Endothelial cell (in vitro differentiated cells): ENCODE measurements around the gene ANKRD23. TPM values are rescaled to one million over a fixed set of nuclear protein-coding genes. Genes with fewer than 3 reads are reported as not detected.

Experiments used
- DNase-seq: peaks from one replicate; pipeline ENCODE4 v3.0.0; 2021; ENCODE audit warnings: low spot score
- H3K27ac Mint-ChIP-seq: one replicate; pipeline ENCODE4 v1.8.0; 2021; ENCODE audit warnings: mixed read lengths, inconsistent platforms; ENCODE audit not compliant: unreplicated experiment
- H3K27me3 Mint-ChIP-seq: one replicate; pipeline ENCODE4 v1.8.0; 2021; ENCODE audit warnings: mild to moderate bottlenecking, moderate library complexity, mixed read lengths, inconsistent platforms; ENCODE audit not compliant: unreplicated experiment
- H3K36me3 Mint-ChIP-seq: one replicate; pipeline ENCODE4 v1.8.0; 2021; ENCODE audit warnings: mild to moderate bottlenecking, low read depth, mixed read lengths, inconsistent platforms; ENCODE audit not compliant: unreplicated experiment
- H3K4me1 Mint-ChIP-seq: one replicate; pipeline ENCODE4 v1.8.0; 2021; ENCODE audit warnings: mild to moderate bottlenecking, mixed read lengths, inconsistent platforms; ENCODE audit not compliant: unreplicated experiment
- H3K4me3 Mint-ChIP-seq: one replicate; pipeline ENCODE4 v1.8.0; 2021; ENCODE audit warnings: mild to moderate bottlenecking, mixed read lengths, inconsistent platforms; ENCODE audit not compliant: unreplicated experiment
- H3K9me3 Mint-ChIP-seq: one replicate; pipeline ENCODE4 v1.8.0; 2021; ENCODE audit warnings: mixed read lengths, inconsistent platforms; ENCODE audit not compliant: unreplicated experiment
- total RNA-seq: library from RNA; stranded (reverse); fragmentation: NEBNext Ultra II Directional; extraction: Animal tissue kit (Norgen Biotek cat#: 25700); gene quantifications from one replicate; pipeline ENCODE4 v1.2.1, GENCODE V29; 2021; ENCODE audit not compliant: unreplicated experiment
- TF ChIP-seq, protein P1 (sequence below): fragments of 200-600 bp; sonication (generic); IDR thresholded peaks from one replicate; pipeline ENCODE4 v1.5.0; 2021; ENCODE audit warnings: antibody characterized with exemption; ENCODE audit not compliant: unreplicated experiment

ANKRD23 gene
- total RNA-seq, 1 donor from 2014 or later, result 4.7 TPM

DNA sequence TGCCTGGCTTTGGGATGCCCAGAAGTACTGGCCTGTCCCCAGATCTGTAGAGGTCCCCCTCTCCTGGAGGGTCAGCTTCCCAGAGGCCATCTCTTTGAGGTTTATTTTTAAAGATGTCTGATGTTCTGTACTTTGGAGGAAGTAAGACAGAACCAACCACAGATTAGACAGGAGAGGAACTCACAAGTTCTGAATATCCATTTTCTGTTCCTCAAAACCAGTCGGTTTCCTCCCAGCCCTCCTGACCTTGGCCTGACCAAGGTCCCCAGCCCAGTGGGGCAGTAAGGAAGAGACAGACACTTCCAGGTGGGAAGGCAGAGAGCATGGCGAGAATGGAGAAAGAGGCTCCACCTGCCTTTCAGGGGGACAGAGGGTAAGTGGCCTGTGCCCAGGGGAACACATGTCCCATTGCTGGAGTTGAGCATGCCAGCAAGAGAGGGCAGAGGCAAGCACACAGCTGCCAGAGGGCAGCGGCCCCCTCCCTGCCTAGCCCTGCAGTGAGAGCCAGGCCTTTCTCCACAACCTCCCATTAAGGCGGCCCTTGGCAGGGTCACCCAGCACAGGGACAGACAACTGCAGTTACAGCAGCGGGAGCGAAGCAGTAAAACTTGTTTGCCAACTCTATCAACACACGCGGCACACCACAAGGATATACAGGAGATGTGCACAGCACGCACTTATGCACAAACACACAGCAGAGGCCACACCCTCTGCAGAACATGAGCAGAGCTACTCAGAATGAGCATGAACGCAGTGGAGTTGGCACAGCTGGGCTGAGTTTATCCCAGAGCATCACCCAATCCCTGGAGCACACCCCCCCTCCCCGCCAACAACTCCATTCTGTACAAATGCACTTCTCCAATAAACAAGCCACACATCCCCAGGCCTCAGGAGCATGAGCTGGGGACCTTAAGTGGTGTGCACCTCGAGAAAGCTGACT lies 44.5 kb upstream of the ANKRD23 start:
- no peak overlapping the region for H3K4me3 Mint-ChIP-seq
- TF ChIP-seq, protein P1, sequence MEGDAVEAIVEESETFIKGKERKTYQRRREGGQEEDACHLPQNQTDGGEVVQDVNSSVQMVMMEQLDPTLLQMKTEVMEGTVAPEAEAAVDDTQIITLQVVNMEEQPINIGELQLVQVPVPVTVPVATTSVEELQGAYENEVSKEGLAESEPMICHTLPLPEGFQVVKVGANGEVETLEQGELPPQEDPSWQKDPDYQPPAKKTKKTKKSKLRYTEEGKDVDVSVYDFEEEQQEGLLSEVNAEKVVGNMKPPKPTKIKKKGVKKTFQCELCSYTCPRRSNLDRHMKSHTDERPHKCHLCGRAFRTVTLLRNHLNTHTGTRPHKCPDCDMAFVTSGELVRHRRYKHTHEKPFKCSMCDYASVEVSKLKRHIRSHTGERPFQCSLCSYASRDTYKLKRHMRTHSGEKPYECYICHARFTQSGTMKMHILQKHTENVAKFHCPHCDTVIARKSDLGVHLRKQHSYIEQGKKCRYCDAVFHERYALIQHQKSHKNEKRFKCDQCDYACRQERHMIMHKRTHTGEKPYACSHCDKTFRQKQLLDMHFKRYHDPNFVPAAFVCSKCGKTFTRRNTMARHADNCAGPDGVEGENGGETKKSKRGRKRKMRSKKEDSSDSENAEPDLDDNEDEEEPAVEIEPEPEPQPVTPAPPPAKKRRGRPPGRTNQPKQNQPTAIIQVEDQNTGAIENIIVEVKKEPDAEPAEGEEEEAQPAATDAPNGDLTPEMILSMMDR, result no peak
- peaks cover 10% of the 10 kb centered on the region for H3K27me3 Mint-ChIP-seq
- H3K36me3 Mint-ChIP-seq, result peaks cover 5% of the 10 kb centered on the region
- peaks cover 44% of the 10 kb centered on the region for H3K4me1 Mint-ChIP-seq
- no peak overlapping the region for H3K27ac Mint-ChIP-seq
- no peaks in the 10 kb centered on the region for H3K9me3 Mint-ChIP-seq
- DNase-seq, result no peak

DNA sequence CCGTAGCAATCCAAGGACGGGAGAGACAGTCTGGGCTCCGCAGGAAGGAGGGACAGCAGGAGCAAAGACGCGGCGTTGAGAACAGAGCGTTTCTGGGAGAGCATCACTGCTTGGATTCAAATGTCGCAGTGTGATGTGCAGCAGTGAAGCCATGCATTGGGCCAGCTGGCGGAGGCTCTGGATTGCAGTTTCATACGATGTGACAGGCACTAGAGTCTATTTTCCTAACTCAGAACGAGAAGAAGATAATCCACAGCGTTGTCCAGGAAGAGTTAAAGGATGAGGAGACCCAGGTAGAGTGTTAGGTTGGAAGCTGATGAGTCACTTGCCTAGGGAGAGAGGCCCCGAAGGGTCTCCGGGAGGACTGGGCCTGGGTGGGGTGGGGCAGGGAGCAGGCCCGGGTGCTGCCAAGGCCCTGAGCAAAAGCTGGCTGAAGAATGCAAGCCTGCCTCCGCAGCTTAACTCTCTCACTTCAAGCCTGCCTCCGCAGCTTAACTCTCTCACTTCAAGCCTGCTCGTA lies 43.7 kb upstream of the ANKRD23 start:
- Mint-ChIP-seq H3K27me3 (peaks cover 10% of the 10 kb centered on the region), H3K9me3 (no peaks in the 10 kb centered on the region), H3K36me3 (peaks cover 5% of the 10 kb centered on the region), H3K4me1 (peaks cover 36% of the 10 kb centered on the region), H3K27ac (no peak overlapping the region), H3K4me3 (no peak overlapping the region)
- TF ChIP-seq, protein P1, result no peak
- no peak for DNase-seq

DNA sequence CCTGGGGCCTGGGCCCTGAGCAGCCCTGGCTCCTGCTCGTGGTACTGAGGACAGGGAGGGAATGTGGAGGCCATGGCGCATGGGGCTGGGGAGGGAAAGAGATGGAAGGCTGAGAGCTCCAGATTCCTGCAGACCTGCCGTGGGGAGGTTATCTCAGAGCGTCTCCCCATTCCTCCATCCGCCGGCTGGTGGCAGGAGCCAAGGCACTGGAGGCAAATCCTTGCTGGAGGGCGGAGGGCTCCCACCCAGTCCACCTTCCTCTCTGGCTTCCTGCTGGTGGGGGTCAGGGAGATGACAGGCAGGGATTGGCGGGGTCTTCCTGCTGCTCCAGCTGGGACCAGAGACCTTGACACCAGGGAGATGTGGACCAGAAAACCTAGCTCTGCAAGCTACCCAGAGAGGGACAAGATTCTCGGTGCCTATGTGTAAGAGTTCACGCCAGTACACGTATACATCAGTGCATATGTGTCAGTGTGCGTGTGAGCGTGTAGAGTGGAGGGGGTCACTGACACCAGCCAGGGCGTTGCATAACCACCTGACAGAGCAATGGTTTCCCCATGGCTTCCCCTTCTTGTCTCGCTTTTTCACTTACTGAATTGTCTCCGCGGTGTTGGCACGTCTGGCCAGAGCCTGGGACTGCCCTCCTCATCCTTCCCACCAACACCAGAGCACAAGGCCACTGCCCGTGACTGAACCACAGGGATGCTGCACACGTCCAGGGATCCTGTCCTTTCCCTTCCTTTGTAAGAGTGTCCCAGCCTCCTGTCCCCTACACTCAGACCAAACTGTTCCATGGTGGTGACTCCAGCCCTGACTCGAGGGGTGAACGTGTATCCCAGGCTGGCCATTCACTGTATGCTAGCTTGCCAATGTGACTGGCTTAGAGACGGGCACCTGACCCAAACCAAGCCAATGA lies 41.9 kb upstream of the ANKRD23 start:
- H3K27ac Mint-ChIP-seq, result no peak overlapping the region
- peaks cover 5% of the 10 kb centered on the region for H3K36me3 Mint-ChIP-seq
- TF ChIP-seq, protein P1, result no peak
- no peaks in the 10 kb centered on the region for H3K9me3 Mint-ChIP-seq
- no peak for DNase-seq
- H3K27me3 Mint-ChIP-seq, result peaks cover 17% of the 10 kb centered on the region
- H3K4me3 Mint-ChIP-seq, result peak overlapping the region; percentile 37
- H3K4me1 Mint-ChIP-seq, result peaks cover 37% of the 10 kb centered on the region

DNA sequence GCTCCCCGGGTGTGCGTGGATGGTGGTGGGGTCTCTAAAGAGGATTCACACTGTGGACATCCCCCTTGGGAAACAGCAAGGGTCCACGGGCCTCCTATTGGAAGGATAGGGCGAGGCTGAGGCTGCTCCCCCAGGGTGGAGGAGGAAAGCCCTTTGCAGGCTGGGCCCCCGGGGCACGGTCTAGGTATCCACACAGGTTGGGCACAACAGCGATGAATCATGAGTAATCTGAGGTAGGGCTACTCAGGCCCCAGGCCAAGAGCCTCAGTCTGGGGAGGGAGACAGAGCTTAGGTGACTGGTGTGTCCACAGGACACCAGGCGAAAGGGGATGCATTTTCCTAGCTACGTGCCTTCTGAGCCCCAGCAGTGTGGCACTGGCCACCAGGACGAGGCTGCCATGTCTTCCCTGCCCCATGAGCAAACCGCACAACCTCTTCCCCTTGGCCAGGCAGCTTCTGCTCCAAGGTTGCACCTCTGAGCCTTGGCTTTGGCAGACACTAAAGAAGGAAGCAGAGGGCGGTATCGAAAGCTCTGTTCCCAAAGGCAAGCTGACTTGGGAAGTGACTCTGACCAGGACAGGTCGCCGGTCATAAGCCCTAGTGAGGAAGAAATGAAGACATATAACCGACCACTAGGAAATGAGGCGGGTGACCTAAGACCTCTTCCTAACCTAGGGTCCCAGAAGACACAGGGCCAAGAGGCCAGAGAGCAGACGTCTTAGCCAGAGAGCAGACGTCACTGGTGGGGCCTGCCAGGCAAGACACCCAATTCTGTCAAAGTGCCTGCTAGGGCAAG lies 40.7 kb upstream of the ANKRD23 start:
- no peak overlapping the region for H3K27ac Mint-ChIP-seq
- peaks cover 5% of the 10 kb centered on the region for H3K36me3 Mint-ChIP-seq
- no peak overlapping the region for H3K4me3 Mint-ChIP-seq
- H3K27me3 Mint-ChIP-seq, result peaks cover 21% of the 10 kb centered on the region
- TF ChIP-seq, protein P1, result no peak
- H3K4me1 Mint-ChIP-seq, result peaks cover 38% of the 10 kb centered on the region
- DNase-seq, result no peak
- H3K9me3 Mint-ChIP-seq, result no peaks in the 10 kb centered on the region
